Retinal pigment epithelial cell (primary cell): ENCODE data around the gene SYCP1.
"Not testable (repeated sequence)": the region's sequence is repeated elsewhere in the genome, so short reads cannot be mapped to it uniquely, and the experiment has no call there.

Experiments used
- DNase-seq: peaks from one replicate; pipeline ENCODE4 v3.0.0-alpha.2; 2010; ENCODE audit warnings: low read depth
- H3K4me3 ChIP-seq: 2 replicates; pipeline ENCODE4 v1.5.1; 2011; ENCODE audit warnings: mild to moderate bottlenecking, low read length, control low read depth, moderate library complexity
- TF ChIP-seq, protein P1 (sequence below): conservative IDR thresholded peaks from 2 replicates; pipeline ENCODE4 v1.5.1; 2011; ENCODE audit warnings: low read depth, low read length, control low read depth, inconsistent platforms

Gene SYCP1

DNA sequence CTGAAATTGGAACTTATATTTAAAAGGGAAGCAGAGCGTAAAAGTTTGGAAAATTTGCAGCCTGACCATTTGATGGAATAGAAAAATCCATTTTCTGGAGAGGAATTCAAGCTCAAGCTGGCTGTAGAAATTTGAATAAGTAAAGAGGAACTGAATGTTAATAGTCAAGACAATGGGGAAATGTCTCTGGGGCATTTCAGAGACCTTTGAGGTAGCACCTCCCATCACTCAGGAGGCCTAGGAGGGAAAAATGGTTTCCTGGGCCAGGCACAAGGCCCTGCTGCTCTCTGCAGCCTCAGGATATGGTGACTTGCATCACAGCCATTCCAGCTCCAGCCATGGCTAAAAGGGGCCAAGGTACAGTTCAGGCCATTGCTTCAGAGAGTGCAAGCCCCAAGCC, 157.3 kb downstream of the SYCP1 start:
- DNase-seq = no peak
- TF ChIP-seq, protein P1, sequence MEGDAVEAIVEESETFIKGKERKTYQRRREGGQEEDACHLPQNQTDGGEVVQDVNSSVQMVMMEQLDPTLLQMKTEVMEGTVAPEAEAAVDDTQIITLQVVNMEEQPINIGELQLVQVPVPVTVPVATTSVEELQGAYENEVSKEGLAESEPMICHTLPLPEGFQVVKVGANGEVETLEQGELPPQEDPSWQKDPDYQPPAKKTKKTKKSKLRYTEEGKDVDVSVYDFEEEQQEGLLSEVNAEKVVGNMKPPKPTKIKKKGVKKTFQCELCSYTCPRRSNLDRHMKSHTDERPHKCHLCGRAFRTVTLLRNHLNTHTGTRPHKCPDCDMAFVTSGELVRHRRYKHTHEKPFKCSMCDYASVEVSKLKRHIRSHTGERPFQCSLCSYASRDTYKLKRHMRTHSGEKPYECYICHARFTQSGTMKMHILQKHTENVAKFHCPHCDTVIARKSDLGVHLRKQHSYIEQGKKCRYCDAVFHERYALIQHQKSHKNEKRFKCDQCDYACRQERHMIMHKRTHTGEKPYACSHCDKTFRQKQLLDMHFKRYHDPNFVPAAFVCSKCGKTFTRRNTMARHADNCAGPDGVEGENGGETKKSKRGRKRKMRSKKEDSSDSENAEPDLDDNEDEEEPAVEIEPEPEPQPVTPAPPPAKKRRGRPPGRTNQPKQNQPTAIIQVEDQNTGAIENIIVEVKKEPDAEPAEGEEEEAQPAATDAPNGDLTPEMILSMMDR = no peak
- no peak overlapping the region for H3K4me3 ChIP-seq

DNA sequence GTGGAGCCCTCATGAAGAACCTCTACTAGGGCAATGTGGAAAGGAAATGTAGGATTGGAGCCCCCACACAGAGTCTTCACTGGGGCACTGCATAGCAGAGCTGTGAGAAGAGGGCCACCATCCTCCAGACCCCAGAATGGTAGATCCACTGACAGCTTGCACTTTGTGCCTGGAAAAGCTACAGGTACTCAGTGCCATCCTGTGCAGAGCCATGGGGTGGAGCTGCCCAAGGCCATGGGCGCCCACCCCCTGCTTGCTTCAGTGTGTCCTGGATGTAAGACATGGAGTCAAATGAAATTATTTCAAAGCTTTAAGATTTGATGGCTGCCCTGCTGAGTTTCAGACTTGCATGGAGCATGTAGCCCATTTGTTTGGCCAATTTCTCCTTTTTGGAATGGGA, 157.8 kb downstream of the SYCP1 start:
- no peak overlapping the region for H3K4me3 ChIP-seq
- DNase-seq = no peak
- TF ChIP-seq, protein P1 = no peak

DNA sequence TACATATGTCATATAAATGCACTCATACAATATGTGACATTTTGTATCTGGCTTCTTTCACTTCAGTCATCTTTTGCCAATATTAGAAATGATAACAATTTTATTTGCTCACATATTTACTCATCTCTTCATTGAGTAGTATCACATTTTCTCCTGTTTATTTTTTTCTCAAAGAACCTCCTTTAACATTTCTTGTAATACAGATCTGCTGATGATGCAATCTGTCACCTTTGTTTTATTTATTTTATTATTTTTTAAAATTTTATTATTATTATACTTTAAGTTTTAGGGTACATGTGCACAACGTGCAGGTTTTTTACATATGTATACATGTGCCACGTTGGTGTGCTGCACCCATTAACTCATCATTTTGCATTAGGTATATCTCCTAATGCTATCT, 159.1 kb downstream of the SYCP1 start:
- no peak overlapping the region for H3K4me3 ChIP-seq
- DNase-seq = no peak
- TF ChIP-seq, protein P1 = no peak

DNA sequence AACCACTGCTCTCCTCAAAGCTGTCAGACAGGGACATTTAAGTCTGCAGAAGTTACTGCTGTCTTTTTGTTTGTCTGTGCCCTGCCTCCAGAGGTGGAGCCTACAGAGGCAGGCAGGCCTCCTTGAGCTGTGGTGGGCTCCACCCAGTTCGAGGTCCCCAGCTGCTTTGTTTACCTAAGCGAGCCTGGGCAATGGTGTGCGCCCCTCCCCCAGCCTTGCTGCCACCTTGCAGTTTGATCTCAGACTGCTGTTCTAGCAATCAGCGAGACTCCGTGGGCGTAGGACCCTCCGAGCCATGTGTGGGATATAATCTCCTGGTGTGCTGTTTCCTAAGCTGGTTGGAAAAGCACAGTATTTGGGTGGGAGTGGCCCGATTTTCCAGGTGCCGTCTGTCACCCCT, 164.9 kb downstream of the SYCP1 start:
- DNase-seq, H3K4me3 ChIP-seq: not testable (repeated sequence)

DNA sequence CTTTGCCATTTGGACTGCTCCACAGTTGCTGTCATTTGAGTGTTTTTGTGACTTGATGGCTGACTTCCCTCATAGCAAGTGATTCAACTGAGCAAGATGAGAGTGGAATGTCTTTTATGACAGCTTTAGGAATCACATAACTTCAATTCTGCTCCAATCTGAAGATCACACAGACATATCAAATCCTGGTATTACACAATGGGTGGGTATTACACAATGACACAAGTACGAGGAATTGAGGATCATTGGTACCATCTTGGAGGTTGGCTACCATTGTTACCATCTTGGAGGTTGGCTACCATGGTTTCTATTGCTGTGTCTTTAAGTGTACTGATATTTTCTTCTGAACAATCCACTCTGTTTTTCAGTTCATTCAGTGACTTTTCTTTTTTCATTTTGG, 166.5 kb downstream of the SYCP1 start:
- no peak overlapping the region for H3K4me3 ChIP-seq
- DNase-seq = no peak
- TF ChIP-seq, protein P1 = no peak

DNA sequence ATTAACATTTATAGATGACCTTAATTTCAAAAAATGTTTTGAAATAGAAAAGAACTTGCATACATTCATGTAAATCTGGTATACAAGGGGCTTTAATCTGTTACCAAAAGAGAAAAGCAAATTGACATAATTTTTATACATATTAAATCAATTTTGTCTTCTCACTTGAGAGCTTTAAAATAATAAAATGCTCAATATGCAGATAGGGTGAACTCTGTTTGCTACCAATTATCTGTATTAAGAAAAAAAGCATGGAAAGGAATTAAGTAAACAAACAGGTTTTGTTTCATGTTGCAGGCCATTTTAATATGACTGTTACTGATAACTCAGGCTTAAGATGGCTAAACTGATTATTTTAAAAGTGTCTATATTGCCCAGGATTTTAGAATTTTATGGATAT, 168.9 kb downstream of the SYCP1 start:
- no peak for DNase-seq
- TF ChIP-seq, protein P1 = no peak
- H3K4me3 ChIP-seq = no peak overlapping the region

DNA sequence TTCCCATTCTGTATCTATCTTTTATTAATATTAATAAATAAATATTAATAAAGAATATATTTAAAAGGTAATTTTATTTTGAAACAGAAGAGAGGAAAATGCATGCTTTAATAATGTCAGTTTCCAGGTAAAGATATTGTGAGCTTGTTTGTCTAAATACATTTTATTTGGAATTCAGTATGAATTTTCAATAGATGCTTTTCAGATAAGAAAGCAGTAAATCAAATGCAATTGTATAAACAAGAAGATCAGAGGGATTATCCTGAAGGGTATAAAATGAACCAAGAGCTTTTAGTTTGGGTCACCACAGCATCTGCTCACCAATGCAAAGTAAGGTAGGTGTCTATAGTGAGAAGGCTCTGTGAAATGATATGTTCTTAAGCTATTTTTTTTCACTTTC, 174.9 kb downstream of the SYCP1 start, which contains the start of gene TSHB:
TSHB (plus strand) TSS at position 301 of the 400 bp plus-strand sequence. CDS start 3,537 bp downstream, outside the sequence.
- no peak within 1 kb of the TSS for H3K4me3 ChIP-seq
- TF ChIP-seq, protein P1 = no peak
- no peak for DNase-seq

DNA sequence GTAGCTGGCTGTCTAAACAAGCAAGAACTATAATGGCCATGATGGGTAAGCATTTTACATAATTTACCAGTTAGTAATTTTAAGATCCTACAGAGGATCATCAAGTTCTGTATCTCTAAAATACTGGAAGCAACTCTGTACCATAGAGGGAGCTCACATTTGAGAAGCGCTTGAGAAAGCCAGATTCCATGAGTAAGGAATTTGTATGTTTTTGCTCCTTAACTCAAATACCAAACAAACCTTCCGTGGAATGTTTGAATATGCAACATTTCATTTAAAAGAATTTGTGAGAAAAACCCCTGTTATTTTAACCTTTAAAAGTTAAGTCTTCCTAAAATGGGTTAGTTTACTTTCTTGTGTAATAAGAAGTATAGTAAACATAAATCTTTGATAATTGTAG, 176.9 kb downstream of the SYCP1 start:
- TF ChIP-seq, protein P1 = no peak
- H3K4me3 ChIP-seq = no peak overlapping the region
- no peak for DNase-seq
